Cardiac fibroblast (primary cell): ENCODE measurements around the gene NDUFC1.

ENCODE experiments used
- DNase-seq, 2 donors: peaks; one replicate each; pipeline versions ENCODE4 v3.0.0 to v3.0.0-alpha.2; 2010; ENCODE audit warnings: low read depth in 2 of 2
- H3K4me3 ChIP-seq, 2 donors: replicated peaks in 1 of 2; 1 replicate in 1 of 2; 2 replicates in 1 of 2; pipeline ENCODE4 v1.5.1; 2011; ENCODE audit warnings: low read depth in 2 of 2, low read length in 2 of 2, mild to moderate bottlenecking in 2 of 2, moderate library complexity in 1 of 2
- CTCF ChIP-seq: IDR thresholded peaks from one replicate; pipeline ENCODE4 v1.5.1; 2011; ENCODE audit warnings: low read depth, mild to moderate bottlenecking, low read length, inconsistent platforms

The NDUFC1 gene

DNA sequence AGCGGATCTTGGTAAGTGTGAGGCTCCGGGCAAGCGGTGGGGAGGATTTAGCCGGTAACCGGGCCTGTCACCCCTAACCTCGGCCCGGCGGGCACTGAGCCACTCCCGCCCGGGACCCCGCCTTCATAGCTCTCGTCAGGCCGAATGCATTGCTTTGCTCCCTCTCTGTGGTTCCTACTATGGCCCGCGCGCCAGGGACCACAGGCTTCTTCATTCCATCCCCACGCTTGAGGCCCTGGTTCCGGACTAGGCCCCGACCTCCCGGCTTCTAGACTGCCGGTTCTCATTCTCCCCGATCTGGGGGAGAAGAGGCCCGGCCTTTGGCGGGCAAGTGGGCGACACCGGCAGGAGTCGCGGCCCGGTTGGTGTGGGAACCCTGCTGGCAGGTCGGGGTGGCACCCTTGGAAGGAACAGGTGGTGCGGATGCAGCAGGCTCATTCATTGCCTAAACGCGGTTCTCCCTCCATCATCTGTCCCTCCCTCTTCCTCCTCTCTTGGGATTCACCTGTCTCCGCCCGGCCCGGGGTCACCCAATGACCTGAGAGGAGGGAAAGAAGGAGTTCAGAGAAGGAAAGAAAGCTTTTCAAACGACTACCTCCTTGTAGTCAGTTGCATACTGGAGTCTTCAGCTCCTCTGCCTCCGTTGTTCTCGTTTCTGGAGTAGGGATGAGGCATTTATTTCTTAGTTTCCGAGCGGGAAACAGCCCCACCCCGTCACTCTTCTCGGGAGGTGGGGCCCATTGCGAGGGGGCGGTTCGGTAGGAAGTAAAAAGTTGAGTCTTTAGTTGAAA, at the start of gene NDUFC1:
Gene NDUFC1 (minus strand): TSS at position 657 of the 791 bp plus-strand sequence. CDS start 6,679 bp downstream, outside the sequence.
- peak; percentile 26 for TF ChIP-seq CTCF
- H3K4me3 ChIP-seq: peak within 1 kb of the TSS; percentile 94 to 98
- peak; percentile 47 to 49 for DNase-seq

DNA sequence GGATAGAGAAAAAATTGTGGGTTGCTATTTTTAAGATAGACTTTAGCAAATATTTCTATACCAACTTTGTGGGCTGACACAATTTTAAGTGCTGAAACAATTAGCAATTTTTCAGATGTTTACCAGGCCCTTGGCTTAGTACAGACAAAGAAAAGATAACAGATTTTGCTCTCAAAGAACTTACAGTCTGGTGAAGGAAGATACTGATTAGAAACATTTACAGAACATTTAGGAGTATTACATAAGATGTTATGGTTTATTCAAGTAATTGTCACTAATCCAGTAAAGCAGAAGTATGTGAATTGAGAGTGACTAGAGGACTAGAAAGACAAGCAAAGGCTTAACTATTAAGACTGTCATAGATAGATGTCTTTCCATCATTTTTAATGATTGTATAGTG, 35.3 kb upstream of the NDUFC1 start:
- no peak for TF ChIP-seq CTCF

DNA sequence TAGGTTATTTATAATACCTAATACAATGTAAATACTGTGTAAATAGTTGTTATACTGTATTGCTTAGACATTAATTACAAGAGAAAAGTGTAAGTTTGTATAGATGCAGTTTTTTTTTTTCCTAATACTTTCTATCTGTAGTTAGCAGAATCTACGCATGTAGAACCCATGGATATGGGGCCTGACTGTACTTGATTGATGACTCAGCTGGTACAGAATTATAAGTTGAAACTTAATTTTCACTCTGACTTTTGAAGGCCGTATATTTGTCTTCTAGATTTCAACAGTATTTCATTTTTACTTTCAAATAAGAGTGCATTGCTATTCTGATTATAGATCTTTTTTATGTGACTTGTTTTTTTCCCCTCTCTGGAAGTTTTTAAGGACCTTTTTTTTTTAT, 30.8 kb upstream of the NDUFC1 start:
- no peak for TF ChIP-seq CTCF
- no peak for DNase-seq
- H3K4me3 ChIP-seq: no peak overlapping the region

More for the DNA sequence above, 35.3 kb upstream of the NDUFC1 start:
- no peak overlapping the region for H3K4me3 ChIP-seq
- no peak for DNase-seq

DNA sequence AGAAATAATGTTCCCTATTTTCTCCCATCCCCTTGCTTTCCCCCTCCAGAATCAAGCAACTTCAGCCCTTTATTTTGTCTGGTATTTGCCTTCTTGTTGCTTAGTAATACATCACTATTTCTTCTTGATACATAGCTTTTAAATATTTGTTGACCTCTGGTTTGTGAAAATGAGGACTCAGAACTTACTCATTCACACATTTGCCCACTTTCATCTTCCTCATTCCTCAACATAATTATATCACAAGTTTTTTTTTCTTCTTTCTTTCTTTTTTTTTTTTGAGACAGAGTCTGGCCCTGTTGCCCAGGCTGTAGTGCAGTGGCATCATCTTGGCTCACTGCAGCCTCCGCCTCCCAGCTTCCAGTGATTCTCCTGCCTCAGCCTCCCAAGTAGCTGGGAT, 28.9 kb upstream of the NDUFC1 start:
- peak; percentile 12 to 24 for DNase-seq
- TF ChIP-seq CTCF: no peak
- H3K4me3 ChIP-seq: no peak overlapping the region

DNA sequence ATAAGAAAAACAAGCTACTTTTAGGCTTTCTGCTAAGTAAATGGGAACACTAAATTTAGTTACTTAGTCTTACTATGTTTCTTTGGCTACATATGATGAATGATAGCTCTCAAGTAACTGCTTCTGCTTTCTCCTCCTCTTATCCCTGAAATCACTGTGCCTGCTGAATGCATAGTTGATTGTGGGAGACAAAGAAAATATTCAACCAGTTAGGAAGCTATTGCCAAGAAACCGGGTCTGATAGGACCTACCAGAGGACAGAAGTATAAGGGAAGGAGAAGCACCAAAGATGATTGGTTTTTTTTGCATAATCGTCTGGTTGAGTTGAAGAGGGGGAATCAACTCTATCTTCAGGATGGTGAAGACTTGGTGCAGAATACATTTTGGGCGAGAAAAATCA, 28.0 kb upstream of the NDUFC1 start:
- H3K4me3 ChIP-seq: no peak overlapping the region
- DNase-seq: no peak
- no peak for TF ChIP-seq CTCF

DNA sequence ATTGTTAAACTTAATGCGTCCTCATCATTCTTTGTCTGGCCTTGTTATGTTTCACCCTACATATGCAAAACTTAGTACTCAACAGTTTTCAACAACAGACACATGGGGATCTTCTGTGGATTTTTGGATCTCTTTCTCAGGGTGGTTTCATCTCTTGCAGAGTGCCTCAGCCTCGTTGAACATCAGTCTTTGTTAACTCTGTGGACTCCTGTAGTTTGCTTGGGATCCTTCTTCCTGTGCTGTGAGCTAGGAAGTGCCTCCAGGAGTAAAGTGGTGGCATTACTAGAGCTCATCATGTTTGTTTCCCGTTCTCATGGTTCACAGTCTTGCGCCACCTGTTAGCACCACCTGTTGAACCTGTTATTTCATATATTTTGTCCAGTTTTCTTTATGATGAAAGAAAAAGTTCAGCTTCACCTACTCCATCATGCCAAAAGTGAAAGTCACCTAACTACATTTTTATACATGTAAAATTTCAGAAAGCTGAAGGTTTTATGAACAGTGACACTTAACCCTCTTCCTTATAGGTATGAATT, 27.5 kb upstream of the NDUFC1 start:
- no peak overlapping the region for H3K4me3 ChIP-seq
- no peak for DNase-seq
- TF ChIP-seq CTCF: no peak
